Renal pelvis (tissue), 4 donors: ENCODE measurements around the gene NACA2. TPM values are rescaled to one million over a fixed set of nuclear protein-coding genes. Genes with fewer than 3 reads are reported as not detected.
"Not testable (repeated sequence)": the region's sequence is repeated elsewhere in the genome, so short reads cannot be mapped to it uniquely, and the experiment has no call there.

Experiments
- DNase-seq: peaks from one replicate; pipeline ENCODE4 v3.0.0-alpha.2; 2013
- polyA plus RNA-seq, 3 donors: library from polyadenylated mRNA; unstranded; fragments of 120-200 nt; gene quantifications; one replicate each; pipeline ENCODE4 v1.2.1, GENCODE V29; 2013; ENCODE audit not compliant: insufficient read length in 3 of 3

Gene NACA2
- polyA plus RNA-seq, 3 donors: 0.50 to 2.6 (median 0.75) TPM

DNA sequence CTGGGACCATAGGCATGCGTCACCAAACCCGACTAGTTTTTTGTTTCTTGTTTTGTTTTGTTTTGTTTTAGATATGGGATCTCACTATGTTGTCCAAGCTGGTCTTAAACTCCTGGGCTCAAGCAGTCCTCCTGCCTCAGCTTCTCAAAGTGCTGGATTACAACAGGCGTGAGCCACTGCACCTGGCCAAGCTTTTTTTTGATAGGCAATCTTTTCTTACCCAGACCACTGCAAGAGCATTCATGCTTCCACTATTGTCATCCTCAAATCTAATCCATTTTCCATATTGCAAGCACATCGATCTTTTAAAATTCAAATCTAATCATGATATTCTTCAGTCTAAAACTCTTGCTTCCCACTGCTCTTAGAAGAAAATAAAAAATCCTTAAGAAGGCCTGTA lies 10.3 kb upstream of the NACA2 start:
- DNase-seq: no peak

DNA sequence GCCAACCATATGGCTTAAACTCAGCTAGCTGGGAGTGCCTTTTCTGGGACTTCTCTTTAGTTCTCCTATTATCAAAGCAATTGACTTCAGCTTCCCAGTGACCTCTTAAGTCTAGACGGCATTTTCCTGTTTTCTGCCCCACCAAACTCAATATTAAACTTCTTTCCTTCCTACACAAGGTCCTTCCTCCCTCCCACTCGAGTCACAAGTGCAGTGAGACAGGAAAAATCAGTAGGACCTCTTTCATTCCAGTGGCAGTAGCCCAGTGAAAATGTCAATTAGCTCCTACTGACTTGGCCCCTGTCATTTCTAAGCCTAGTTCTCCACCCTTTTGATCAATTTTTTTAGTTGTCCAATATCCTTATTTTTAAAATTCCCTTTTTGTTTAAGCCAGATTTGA lies 9.6 kb upstream of the NACA2 start:
- DNase-seq: no peak

DNA sequence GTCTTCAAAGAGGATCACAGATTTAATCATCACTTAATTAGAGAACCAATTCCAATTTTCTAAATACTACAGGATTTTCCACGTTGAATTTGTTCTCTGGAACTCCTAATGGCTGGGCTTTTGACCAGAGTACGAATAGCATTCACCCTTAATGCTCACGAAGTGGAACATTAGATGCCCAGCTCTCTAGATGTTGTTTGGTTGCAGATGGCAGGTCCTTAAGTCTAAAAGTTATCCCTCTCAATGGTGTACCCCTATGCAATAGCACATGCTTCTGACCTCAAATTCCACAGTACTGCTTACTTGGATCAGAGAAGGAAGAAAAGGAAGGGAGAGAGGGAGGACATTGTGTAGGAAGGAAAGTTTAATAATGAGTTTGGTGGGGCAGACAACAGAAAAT lies 8.6 kb upstream of the NACA2 start:
- no peak for DNase-seq

DNA sequence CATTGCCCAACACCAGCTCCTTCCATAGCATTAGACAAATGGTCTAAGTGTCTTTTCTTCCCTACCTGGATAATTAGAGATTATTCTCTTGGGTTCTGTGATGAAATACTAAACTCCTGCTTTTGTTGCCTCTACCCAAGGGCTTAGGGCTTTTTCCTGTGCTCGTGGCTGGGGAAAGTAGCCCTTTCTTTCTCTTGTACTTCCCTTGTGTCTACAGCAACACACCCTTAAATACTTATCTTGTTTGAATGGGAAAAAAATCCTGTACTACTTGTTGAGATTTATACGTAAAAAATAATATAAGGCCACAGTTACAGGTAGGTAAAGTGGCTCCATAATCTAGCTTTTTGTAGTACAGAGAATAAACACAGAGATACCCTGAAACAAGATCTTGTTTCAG lies 7.0 kb upstream of the NACA2 start:
- DNase-seq: no peak

DNA sequence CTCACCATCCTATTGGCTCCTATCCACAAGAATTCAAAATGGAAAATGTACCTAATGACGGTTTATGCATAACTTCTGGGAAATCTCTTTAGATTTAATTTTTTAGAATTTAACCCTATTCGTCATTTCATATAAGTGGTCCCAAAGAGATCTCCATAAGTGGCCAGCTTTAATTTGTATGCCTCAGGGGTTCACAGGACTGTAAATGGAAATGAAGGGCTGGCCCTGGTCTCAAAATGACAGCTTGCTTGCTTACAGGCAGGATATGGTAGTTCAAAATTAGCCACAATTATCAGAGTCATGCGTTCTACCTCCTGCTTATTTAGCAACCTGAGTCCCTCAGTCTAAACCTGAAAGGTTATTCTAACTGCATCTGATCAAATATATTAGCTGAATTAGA lies 6.6 kb upstream of the NACA2 start:
- DNase-seq: no peak

DNA sequence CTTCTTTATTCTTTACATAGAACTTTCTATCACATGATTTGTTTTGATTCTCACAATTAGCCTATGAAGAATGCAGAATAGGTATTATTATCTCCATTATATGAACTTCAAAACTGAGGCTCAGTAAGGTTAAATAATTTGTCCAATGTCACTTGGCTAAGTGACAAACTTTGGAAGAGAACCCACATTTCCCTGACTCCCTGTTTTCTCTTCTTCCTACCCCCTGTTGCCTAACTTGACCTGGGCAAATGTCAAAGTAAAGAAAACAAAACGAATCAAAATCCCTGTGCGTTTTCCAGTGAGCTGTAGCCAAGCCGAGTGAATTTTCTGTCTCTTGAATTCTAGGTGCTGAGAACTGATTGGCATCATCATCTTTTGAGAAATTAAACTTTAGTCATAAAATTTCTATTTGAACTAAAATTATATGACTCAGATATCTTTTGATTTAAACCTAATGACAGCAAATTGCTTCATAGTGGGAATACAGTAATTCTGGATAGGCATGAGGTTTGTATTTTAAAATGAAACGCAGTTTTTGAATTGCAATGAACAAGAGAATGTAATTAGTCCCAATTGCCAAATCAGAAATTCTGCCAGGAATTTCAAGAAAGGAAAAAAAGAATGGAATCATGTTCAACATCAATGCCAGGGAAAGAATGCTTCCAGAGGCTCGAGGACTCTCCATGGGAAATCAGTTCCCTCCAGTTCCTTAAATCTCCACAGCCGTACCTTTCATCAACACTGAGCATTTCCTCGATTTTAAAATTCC lies 4.6 kb upstream of the NACA2 start:
- DNase-seq: no peak

DNA sequence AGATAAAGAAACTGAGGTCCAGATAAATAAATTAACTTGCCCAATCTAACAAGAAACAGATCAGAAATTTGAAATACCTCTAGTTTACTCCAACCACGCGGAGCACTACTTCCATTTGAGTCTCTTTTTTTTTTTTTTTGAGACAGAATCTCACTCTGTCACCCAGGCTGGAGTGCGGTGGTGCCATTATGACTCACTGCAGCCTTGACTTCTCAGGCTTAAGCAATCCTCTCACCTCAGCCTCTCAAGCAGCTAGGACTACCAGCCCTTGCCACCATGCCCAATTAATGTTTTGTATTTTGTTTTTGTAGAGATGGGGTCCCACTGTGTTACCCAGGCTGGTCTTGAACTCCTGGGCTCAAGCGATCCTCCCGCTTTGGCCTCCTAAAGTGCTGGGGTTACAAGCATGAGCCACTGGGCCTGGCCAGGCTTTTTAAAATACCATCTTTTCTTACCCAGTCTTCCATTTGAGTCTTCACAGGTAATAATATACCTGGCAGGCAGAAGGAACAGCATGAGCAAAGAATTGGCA lies 3.3 kb upstream of the NACA2 start:
- DNase-seq: no peak

DNA sequence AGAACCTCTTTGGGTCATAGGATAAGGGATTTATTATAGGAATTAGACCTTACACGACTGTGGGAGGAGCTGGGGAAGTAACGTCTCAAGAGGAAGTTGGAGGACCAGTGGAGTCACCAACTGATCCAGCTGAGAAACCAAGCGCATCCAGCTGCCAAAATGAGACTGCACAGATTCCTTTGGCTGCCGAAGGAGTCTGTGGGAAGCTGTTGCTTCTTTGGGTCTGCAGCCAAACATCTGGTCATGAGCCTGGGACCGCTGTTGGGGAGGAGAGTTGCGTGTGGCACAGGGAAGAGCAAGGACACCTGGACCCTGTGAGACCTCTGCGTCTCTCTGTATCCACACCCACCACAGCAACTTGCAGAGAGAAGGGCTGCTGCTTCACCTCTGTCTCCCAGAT lies 2.4 kb upstream of the NACA2 start:
- peak; percentile 2 for DNase-seq

DNA sequence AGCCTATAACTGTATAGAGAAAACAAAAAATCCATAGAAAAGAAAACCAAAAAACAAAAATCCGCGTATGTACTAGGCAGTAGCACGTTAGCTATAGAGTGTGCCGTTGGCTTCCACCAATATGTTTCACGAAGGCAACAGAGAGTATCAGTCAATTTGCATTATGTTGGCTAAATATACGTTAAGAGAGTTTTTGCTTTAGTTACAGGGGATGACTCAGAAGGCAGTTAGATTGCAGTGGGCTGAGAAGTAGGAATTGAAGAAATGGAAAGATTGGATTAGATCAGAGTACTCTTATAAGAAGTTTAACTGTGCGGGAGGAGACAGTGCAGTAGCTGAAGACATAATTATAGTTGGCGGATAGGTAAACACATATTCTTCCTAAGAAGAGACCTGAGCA lies 911 bp upstream of the NACA2 start:
- DNase-seq: no peak

DNA sequence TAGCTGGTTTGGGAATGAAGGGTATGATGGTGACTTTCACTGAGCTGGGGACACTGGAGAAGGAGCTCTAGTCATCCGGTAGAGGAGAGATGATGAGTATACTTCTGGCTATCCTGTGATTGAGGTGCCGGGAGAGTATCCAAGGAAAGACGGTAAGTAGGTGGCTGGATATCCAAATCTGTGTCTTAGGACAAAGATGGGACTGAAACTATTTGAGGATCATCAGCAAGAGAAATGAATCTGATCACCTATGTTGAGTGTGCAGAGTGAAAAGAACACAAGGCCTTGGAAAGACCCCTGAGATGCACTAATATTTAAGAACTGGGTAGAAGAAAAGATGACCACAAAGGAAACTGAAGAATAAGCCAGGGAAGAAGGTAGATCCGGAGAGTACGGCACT lies 1.0 kb downstream of the NACA2 start:
- DNase-seq: no peak

DNA sequence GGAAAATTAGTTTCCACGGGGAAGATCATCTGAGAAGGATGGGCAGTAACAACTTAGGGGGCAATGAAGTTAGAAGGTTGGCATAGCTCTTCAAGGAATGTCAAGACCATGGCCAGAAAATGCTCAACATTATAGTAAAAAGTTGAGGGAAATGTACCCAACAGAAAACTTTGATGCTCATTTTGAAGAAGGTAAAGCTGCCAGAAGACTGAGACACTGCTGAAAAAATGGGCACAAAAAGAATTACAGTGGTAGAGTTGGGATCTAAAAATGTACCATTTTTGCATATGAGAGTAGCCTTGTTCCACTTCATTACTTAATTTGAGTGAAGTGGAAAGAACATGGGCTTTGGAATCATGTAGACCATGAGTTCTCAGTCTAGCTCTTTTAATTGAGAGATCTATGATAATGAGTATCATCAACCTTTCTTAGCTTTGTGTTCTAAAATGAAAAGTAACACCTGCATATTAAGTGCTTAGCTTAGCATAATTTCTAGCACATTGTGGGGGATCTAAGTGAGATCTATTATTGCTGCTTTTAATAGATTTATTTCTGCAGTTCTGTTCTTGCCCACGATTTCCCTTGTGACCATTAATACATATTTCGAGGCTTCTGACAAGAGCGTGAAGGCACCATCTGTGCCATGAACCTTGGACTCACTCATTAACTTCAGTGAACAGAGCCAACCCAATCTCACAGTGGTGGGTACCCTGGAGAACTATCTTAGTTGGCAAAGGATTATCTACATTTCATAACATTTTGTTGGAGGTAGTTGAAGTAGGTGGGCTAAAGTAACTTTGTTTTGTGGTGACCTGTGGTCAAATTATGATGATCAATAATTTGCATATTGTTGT lies 3.0 kb downstream of the NACA2 start:
- no peak for DNase-seq

DNA sequence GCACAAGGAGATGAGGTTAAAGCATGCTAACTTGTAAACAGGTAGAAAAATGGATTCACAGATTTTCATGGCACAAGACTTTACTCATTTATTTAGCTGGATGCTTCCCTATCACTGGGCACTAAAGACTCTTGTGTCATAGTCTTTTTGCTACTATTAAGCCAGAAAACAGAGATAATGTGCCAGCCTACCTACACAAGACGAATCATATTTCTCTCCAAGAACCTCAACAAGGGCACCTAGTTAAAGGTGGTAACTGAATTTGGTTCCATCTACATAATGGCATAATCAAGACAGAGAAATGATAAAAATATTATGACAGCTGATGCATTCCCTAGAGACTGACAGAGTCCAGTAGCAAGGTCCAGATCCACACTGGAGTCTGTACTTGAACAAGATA lies 3.8 kb downstream of the NACA2 start:
- DNase-seq: no peak

DNA sequence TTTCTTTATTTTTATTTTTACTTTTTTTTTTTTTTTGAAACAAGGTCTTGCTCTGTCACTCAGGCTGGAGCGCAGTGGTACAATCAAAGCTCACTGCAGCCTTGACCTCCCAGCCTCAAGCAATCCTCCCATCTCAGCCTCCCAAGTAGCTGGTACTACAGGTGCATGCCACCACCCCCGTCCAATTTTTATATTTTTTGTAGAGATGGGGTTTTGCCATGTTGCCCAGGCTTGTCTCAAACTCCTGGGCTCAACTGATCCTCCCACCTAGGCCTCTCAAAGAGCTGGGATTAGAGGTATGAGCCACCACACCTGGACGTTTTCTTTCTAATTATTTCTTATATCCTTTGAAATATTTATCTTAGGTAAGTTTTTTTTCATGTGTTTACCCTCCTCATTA lies 4.4 kb downstream of the NACA2 start:
- not testable (repeated sequence) for DNase-seq

DNA sequence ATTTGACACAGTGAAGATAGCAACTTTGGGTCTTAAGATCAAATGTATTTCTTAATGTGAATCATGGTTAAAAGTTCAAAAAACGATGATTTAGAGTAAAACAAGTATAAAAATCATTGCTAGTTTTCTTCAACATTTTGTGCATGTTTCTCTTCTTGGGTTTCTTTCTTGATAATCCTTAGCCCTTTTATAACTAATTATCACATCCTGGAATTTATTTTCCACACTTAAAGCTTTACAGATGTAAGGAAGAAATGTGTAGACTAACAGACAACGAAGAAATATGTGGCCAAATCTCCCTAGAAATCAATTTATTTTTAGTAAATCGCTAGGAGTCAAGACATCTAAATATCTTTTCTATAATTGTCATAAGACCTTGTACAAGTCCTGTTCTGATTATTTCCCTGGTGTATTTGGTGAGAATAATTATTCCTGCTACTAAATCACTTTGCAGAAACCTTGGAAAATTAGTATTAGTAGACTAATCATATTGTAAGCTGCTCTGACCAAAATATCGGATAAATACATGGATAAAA lies 4.9 kb downstream of the NACA2 start:
- no peak for DNase-seq

DNA sequence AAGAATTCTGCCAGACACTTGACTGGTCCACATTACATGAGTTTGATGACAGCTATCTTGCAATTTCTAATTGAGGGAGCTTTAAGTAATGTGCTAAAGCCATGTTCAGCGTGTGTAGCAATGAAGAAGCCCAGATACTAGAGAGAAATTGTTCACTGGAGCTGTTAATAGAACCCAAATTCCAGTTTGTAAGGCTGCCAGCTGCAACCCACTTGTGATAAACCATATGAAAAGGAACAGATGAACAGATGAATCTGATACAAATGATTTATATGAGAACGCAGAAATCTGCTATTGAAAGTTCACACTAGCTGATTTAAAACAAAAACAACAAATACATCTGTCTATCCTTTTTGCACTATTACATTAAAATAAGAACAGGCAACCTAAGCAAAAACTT lies 6.2 kb downstream of the NACA2 start:
- DNase-seq: no peak

DNA sequence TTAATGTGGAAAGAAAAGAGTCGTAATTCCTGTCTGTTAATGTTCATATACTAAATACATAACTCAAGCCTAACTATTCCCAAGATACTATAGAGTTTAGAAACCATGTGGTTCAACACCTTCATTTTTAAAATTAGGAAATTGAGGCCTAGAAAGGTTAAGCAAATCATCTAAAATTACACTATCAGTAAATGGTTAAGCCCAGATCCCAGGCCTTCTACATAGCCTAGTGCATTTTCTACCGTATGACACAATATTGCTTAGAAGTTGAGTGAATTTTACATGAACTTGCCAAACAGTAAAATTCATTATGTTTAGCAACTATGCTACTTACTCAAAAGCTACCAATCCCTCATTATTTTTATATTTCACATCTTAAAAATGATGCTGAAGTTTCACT lies 6.8 kb downstream of the NACA2 start:
- no peak for DNase-seq

DNA sequence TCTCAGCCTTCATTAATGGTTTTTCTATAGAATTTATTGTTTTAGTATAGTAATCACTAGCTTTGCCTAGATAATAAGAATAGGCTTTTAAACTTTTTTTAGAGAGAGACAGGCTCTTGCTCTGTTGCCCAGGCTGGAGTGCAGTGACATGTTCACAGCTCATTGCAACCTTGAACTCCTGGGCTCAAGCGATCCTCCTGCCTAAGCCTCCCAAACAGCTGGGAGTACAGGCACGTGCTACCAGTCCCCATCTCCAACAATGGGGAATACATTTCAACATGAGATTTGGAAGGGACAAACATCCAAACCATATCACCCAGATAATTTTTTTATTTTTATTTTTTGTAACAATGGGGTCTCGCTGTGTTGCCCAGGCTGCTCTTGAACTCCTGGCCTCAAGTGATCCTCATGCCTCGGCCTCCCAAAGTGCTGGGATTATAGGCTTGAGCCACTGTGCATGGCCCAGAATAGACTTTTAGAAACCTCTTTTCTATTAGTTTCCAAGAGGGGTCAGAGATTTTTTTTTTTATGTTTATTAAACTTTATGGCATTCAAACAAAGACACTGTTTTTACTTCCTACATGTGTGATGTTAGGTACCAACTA lies 7.3 kb downstream of the NACA2 start:
- DNase-seq: no peak

DNA sequence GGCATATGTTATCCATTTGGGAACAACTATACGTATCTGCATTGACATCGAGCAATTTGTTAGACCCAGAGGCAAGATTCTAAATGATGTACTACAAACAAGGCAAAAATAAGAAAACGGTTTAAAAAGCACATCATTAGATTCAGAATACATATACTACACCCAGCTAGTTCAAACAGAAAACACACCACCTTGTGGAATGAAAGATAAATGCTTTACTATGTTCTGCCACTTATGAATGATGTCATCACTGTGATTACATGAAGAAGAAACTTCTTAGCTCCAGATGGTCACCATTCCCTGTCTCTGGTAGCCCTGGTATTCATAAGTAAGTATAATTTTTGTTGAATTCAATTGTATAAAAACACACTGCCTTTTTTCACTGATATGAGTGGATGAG lies 7.8 kb downstream of the NACA2 start:
- DNase-seq: no peak

DNA sequence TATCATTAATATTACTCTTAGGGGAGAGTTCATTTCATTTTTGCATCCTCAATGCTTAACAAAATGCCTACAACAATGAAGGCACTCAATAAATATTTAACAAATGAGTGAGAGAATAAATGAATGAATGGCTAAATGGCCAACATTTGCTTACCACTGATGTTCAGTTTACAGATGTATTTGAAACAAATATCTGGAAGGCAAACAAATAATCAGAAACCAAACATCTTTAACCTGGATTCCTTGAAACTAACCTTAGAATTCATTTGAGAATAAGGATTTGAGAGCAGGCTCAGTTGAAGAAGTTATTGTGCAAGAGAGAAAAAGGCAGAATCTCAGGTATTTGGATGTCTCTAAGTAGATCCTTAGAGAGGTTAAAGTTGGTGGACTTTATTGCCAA lies 8.4 kb downstream of the NACA2 start:
- no peak for DNase-seq

DNA sequence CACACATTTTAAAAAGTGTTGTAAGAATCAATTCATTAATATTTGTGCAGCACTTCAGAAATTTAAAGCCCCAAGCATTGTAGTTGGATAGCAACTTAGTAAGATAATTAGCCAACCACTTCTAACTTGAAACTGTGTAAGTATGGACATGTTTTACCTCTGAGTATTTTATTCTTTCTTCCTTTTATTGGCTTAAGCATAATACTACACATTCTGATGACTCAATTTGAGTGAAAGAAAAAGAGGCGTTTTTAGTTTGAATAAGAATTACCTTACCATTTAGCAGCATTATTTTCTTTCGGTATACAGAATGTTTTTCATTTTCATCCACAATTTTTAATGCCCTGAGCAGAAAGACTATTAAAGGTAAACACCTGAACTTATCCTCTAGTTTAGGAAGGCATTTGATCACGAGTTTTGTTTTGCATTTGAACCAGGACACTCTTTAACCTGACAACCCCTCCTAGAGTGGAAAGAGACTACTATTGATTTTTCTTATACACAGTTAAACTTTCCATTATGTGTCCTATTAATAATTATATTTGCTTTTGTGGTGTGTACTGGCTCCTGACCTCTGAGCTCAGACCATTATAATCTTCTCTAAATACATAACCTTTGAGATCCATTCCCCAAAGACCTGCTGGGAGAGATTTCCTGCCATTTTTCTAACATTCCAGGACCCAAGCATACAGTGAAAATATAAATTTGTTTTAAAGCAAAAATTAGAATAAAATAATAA lies 9.2 kb downstream of the NACA2 start:
- no peak for DNase-seq

DNA sequence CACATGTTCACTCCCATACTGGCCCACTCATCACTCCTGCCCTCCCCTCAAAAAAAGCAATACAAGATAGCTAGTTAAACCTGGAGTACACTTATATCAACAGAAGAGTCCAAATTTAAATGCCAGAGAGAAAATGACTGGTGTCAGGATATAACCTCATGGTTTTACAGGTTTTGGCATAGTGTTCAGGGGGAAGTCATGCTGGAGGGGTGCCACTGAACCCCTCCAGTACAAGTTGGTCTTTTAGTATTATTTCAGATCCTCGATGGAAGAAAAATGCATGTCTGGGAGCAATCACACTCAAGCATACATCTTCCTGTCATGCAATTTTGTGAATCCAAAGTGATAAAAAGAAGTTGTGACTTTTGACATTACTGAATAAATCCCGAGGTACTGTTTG lies 10.5 kb downstream of the NACA2 start:
- no peak for DNase-seq

DNA sequence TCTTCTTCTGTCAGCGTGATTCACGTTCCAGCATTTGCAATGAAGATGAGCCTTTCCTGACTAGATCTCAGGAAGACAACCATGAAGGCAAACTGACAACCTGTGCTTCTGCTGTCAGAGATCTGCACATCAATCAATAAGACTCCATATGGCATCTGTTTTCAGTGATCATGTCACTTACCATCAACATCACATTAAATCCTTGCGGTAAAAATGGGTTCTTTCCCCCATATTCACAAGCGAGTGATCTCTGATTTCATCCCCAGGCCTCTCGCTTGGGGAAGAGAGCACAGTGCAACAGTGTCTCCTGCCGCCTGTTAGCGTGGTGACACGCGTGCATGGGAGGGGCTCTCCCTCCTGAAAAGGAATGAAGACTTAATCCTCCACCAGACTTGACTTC lies 11.1 kb downstream of the NACA2 start:
- DNase-seq: no peak
